ENCODE results near the gene FMO2. TPM values are rescaled to one million over a fixed set of nuclear protein-coding genes. Genes with fewer than 3 reads are reported as not detected.

The FMO2 gene
- total RNA-seq, 2 donors from 2014 or later: 9.2 to 18.9 TPM

GRCh38 chr1:171172471-171172870, 12.6 kb upstream of the FMO2 start:
- intact Hi-C loops (cut with DNase I): no loop called here

GRCh38 chr1:171173069-171173468, 12.0 kb upstream of the FMO2 start:
- WGBS, 2 donors: 56 to 78% methylated on average over 1 of the region's 1 CpG
- H3K27me3 ChIP-seq: no peaks in the 10 kb centered on the region

More at GRCh38 chr1:171172471-171172870, 12.6 kb upstream of the FMO2 start:
- no peak for TF ChIP-seq POLR2A (IDR thresholded peaks at IDR 0.05)
- TF ChIP-seq CTCF (IDR thresholded peaks at IDR 0.05): no peak
- Histone ChIP-seq H3K36me3 (replicated peaks in 1 of 2; ENCODE audit: insufficient read depth in 1 of 2, low read depth in 2 of 2) (no peaks in the 10 kb centered on the region), H3K27me3 (no peaks in the 10 kb centered on the region), H3K4me1 (no peaks in the 10 kb centered on the region), H3K4me3 (no peak overlapping the region), H3K9me3 (no peaks in the 10 kb centered on the region), H3K27ac (no peak overlapping the region)
- ATAC-seq: no peak
- no peak for DNase-seq
- WGBS, 2 donors: 73 to 77% methylated on average over 2 of the region's 2 CpGs

GRCh38 chr1:171174560-171175294, 10.4 kb upstream of the FMO2 start:
- H3K27ac ChIP-seq: no peak overlapping the region
- 73 to 77% methylated on average over 1 of the region's 1 CpG for WGBS, 2 donors
- no peaks in the 10 kb centered on the region for H3K9me3 ChIP-seq
- intact Hi-C loops (cut with DNase I): no loop called here
- no peak overlapping the region for H3K4me3 ChIP-seq
- ATAC-seq (no peak), DNase-seq (no peak)
- H3K27me3 ChIP-seq: no peaks in the 10 kb centered on the region
- H3K36me3 ChIP-seq (replicated peaks in 1 of 2; ENCODE audit: insufficient read depth in 1 of 2, low read depth in 2 of 2): no peaks in the 10 kb centered on the region
- no peak for TF ChIP-seq CTCF (IDR thresholded peaks at IDR 0.05)
- no peak for TF ChIP-seq POLR2A (IDR thresholded peaks at IDR 0.05)
- no peaks in the 10 kb centered on the region for H3K4me1 ChIP-seq

More at GRCh38 chr1:171173069-171173468, 12.0 kb upstream of the FMO2 start:
- ATAC-seq (no peak), DNase-seq (no peak)
- intact Hi-C loops (cut with DNase I): no loop called here
- H3K36me3 ChIP-seq (replicated peaks in 1 of 2; ENCODE audit: insufficient read depth in 1 of 2, low read depth in 2 of 2): no peaks in the 10 kb centered on the region
- TF ChIP-seq POLR2A (IDR thresholded peaks at IDR 0.05) (no peak), CTCF (IDR thresholded peaks at IDR 0.05) (no peak)
- no peaks in the 10 kb centered on the region for H3K4me1 ChIP-seq
- no peak overlapping the region for H3K4me3 ChIP-seq
- no peak overlapping the region for H3K27ac ChIP-seq
- H3K9me3 ChIP-seq: no peaks in the 10 kb centered on the region

GRCh38 chr1:171177261-171177660, 7.8 kb upstream of the FMO2 start:
- H3K4me3 ChIP-seq: no peak overlapping the region
- 52 to 54% methylated on average over 4 of the region's 4 CpGs for WGBS, 2 donors
- no peaks in the 10 kb centered on the region for H3K4me1 ChIP-seq
- intact Hi-C loops (cut with DNase I): no loop called here
- H3K9me3 ChIP-seq: no peaks in the 10 kb centered on the region
- no peaks in the 10 kb centered on the region for H3K27me3 ChIP-seq
- no peak for TF ChIP-seq POLR2A (IDR thresholded peaks at IDR 0.05)
- TF ChIP-seq CTCF (IDR thresholded peaks at IDR 0.05): no peak
- H3K36me3 ChIP-seq (replicated peaks in 1 of 2; ENCODE audit: insufficient read depth in 1 of 2, low read depth in 2 of 2): no peaks in the 10 kb centered on the region
- no peak for DNase-seq
- H3K27ac ChIP-seq: no peak overlapping the region
- ATAC-seq: no peak

Data from body of pancreas (tissue), 4 donors.